ENCODE data around the gene CIRBP.

CIRBP gene

DNA sequence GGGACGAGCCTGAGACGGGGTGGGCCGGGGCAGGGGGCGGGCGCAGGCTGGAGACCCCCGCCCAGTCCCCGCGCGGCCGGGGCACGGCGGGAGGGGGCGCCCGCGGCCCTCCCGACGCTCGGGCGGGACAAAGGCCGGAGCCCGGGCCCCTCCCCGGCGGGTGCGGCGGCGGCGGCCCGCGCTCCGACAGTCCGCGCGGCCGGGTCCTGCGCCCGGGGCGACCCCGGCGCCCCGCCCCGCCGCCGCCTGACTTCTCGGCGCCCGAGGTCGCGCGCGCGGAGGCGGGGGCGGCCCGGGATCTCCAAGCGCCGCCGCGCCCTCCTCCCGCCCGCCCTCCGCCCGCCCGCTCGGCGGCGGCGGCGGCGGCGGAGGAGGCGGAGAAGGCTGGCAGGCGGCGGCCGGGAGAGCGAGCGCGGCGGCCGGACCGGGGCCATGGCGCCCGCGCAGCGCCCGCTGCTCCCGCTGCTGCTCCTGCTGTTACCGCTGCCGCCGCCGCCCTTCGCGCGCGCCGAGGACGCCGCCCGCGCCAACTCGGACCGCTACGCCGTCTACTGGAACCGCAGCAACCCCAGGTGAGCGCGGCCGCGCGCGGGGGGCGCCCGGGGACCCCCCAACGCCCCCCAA, 16.7 kb downstream of the CIRBP start, which contains the start of gene EFNA2:
Gene EFNA2 (plus strand): TSS at position 137 of the 624 bp plus-strand sequence. CDS start 296 bp downstream, at position 433.
- Histone ChIP-seq H3K27me3 (ENCODE audit: control insufficient read depth in 5 of 5, insufficient read depth in 4 of 5, low read length in 5 of 5) (peaks cover 52 to 74% (median 70%) of the 10 kb centered on the region in 5 donors), H3K27ac (ENCODE audit: low read depth, low read length) (no peak within 1 kb of the TSS), H3K36me3 (ENCODE audit: control insufficient read depth in 5 of 5, insufficient read depth in 5 of 5, low read length in 5 of 5) (no peaks in the 10 kb centered on the region), H3K9me3 (ENCODE audit: control insufficient read depth in 5 of 5, low read length in 5 of 5) (no peaks in the 10 kb centered on the region), H3K4me1 (ENCODE audit: control insufficient read depth in 5 of 5, insufficient read depth in 5 of 5, low read length in 5 of 5) (peaks cover 0 to 14% (median 8%) of the 10 kb centered on the region in 5 donors), H3K9ac (ENCODE audit: low read length in 5 of 5) (no peak within 1 kb of the TSS), H3K4me3 (ENCODE audit: low read depth in 1 of 5, low read length in 5 of 5) (no peak within 1 kb of the TSS)

DNA sequence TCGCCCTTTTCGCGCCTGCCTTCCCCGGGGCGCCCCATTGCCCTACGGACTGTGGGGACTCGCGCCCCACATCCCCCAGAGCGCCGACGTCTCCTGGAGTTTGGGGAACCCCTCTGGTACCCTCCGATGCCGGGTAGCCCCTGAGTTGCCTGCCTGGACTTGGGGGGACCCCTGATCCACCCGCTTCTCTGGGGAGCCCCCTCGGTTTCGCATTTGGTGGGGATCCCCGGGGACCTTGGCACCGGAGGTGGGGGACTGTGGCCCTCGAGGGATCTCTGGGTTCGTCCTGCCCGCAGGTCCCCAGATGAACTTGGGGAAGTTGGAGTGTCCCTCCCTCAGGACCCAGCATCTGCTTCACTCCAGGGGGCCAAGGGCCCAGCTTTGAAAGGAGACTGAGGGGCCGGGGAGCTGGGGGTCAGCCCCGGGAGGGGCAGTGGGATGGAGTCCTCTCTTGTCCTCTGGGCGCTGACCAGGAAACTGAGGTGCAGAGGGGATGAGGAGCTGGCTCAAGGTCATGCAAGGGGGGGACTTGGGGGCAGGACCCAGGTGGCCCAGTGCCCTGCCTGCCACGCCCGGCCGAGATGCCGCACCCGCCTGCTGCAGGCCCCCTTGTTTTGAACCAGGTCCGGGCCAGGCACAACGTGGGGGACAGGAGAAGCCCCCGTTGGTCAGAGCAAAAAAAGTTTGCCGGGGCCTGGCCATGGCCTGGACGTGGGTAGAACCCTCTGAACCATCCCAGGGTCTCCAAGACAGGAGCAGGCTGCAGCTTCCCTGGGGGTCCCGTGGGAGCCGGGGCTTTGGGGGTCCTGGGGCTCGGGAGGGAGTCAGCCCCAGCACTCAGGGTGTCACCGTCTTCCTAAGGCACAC, 17.6 kb downstream of the CIRBP start:
- Histone ChIP-seq H3K9ac (ENCODE audit: low read length in 5 of 5) (no peak overlapping the region), H3K4me3 (ENCODE audit: low read depth in 1 of 5, low read length in 5 of 5) (no peak overlapping the region), H3K27ac (ENCODE audit: low read depth, low read length) (no peak overlapping the region), H3K36me3 (ENCODE audit: control insufficient read depth in 5 of 5, insufficient read depth in 5 of 5, low read length in 5 of 5) (no peaks in the 10 kb centered on the region), H3K4me1 (ENCODE audit: control insufficient read depth in 5 of 5, insufficient read depth in 5 of 5, low read length in 5 of 5) (peaks cover 0 to 14% (median 8%) of the 10 kb centered on the region in 5 donors), H3K27me3 (ENCODE audit: control insufficient read depth in 5 of 5, insufficient read depth in 4 of 5, low read length in 5 of 5) (peaks cover 54 to 83% (median 76%) of the 10 kb centered on the region in 5 donors), H3K9me3 (ENCODE audit: control insufficient read depth in 5 of 5, low read length in 5 of 5) (no peaks in the 10 kb centered on the region)

DNA sequence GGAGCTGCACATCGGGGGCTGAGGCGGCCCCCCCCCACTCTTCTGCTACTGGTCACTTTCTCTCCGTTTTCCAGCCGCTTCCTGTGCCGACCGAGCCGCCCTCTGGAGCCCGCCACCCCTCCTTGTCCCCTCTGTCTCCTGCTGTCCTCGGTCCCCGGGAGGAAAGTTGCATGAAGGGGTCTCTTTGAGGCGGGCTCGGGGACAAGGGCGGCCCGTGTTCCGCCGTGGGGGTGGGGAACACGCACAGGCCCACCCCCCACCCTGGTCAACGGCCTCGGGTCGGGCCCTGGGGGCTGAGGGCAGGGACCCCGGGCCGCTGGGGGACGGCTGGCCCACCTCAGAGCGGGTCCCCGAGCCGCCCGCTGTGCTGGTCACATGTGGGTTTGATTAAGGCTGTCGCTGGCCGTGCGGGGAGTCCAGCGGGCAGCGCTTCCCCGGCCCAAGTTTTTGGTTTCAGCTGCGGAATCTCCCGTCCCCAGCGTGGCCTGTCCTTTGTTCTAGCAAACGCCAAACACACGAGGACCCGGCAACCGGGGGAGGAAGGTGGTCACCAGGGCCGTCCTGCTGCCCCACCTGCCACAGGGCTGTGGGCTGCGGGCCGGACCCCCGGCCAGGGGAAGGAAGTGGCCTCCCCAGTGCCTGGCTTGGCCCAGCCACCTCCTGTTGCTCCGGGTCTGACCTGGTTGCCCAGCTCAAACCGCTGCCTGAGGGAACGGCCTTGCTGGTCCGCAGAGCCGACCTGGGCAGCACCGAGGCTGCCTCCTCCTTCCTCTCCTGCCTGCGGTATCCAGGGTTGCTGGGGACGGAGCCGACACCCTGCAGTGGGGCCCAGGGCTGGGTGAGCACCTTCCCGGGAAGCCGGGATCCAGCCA, 18.5 kb downstream of the CIRBP start:
- no peaks in the 10 kb centered on the region for H3K9me3 ChIP-seq (ENCODE audit: control insufficient read depth in 5 of 5, low read length in 5 of 5)
- no peak overlapping the region for H3K9ac ChIP-seq (ENCODE audit: low read length in 5 of 5)
- no peaks in the 10 kb centered on the region for H3K36me3 ChIP-seq (ENCODE audit: control insufficient read depth in 5 of 5, insufficient read depth in 5 of 5, low read length in 5 of 5)
- no peak overlapping the region for H3K27ac ChIP-seq (ENCODE audit: low read depth, low read length)
- peaks cover 0 to 14% (median 8%) of the 10 kb centered on the region in 5 donors for H3K4me1 ChIP-seq (ENCODE audit: control insufficient read depth in 5 of 5, insufficient read depth in 5 of 5, low read length in 5 of 5)
- H3K27me3 ChIP-seq (ENCODE audit: control insufficient read depth in 5 of 5, insufficient read depth in 4 of 5, low read length in 5 of 5) = peaks cover 63 to 91% (median 83%) of the 10 kb centered on the region in 5 donors
- H3K4me3 ChIP-seq (ENCODE audit: low read depth in 1 of 5, low read length in 5 of 5) = no peak overlapping the region

DNA sequence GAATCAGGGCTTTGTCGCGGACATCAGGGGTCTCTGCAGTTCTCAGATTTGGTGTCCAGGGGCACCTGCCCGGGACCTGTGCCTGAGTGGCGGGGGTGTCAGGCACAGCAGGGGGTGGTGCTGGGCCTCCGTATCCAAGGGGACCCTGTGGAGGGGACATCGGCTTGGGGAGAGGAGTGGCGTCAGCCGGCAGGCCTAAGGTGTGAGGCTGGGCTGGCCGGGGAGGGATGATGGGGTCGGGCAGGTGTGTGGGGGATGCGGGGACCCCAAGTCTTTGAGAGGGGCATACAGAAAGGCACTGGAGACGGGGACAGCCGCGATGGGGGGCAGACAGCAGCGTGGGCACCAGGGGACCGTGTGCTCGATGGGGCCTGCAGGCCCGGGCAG, 19.1 kb downstream of the CIRBP start:
- Histone ChIP-seq H3K27me3 (ENCODE audit: control insufficient read depth in 5 of 5, insufficient read depth in 4 of 5, low read length in 5 of 5) (peaks cover 64 to 91% (median 83%) of the 10 kb centered on the region in 5 donors), H3K4me3 (ENCODE audit: low read depth in 1 of 5, low read length in 5 of 5) (no peak overlapping the region)

DNA sequence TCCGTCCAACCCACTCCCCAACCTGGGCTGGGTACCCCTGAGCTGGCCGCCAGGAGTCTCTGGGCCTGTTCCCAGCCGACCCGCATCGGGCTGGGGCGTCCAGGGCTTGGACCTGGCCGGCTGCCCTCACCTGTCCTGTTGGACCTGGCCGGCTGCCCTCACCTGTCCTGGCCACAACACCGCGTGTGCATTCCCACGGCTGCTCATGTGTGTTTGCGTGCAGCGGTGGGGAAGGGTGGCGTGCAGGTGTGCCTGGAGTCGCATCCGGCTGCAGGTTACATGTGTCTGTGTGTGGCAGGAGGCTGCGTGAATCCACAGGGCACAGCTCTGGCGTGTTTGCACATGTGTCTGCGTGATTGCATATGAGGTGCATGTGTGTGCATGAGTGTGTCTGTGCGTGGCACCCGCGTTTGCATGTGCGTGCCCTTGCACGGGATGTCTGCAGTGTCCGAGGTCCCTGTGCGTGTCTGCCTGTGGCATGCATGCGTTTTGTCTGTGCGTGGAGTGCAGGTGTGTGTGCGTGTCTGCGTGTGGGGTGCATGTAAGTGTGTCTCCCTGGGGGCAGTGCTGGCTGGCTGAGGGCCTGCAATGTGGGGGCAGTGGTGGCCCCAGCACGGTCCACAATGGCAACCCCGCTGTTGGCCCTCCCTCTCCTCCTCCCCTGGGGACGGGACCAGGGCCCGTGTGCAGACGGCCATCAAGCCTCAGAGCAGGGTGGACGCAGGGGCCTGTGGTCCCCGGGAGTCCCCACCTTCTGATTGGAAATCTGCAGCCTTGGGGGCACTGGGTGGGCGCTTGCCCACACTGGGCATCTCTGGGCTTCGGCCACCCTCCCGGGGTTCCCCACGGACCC, 19.9 kb downstream of the CIRBP start:
- Histone ChIP-seq H3K27me3 (ENCODE audit: control insufficient read depth in 5 of 5, insufficient read depth in 4 of 5, low read length in 5 of 5) (peaks cover 62 to 91% (median 82%) of the 10 kb centered on the region in 5 donors), H3K4me1 (ENCODE audit: control insufficient read depth in 5 of 5, insufficient read depth in 5 of 5, low read length in 5 of 5) (peaks cover 0 to 14% (median 8%) of the 10 kb centered on the region in 5 donors), H3K27ac (ENCODE audit: low read depth, low read length) (no peak overlapping the region), H3K36me3 (ENCODE audit: control insufficient read depth in 5 of 5, insufficient read depth in 5 of 5, low read length in 5 of 5) (no peaks in the 10 kb centered on the region), H3K4me3 (ENCODE audit: low read depth in 1 of 5, low read length in 5 of 5) (no peak overlapping the region), H3K9me3 (ENCODE audit: control insufficient read depth in 5 of 5, low read length in 5 of 5) (no peaks in the 10 kb centered on the region), H3K9ac (ENCODE audit: low read length in 5 of 5) (no peak overlapping the region)

More for the DNA sequence above, 19.1 kb downstream of the CIRBP start:
- Histone ChIP-seq H3K9ac (ENCODE audit: low read length in 5 of 5) (no peak overlapping the region), H3K27ac (ENCODE audit: low read depth, low read length) (no peak overlapping the region), H3K9me3 (ENCODE audit: control insufficient read depth in 5 of 5, low read length in 5 of 5) (no peaks in the 10 kb centered on the region), H3K4me1 (ENCODE audit: control insufficient read depth in 5 of 5, insufficient read depth in 5 of 5, low read length in 5 of 5) (peaks cover 0 to 14% (median 8%) of the 10 kb centered on the region in 5 donors), H3K36me3 (ENCODE audit: control insufficient read depth in 5 of 5, insufficient read depth in 5 of 5, low read length in 5 of 5) (no peaks in the 10 kb centered on the region)

DNA sequence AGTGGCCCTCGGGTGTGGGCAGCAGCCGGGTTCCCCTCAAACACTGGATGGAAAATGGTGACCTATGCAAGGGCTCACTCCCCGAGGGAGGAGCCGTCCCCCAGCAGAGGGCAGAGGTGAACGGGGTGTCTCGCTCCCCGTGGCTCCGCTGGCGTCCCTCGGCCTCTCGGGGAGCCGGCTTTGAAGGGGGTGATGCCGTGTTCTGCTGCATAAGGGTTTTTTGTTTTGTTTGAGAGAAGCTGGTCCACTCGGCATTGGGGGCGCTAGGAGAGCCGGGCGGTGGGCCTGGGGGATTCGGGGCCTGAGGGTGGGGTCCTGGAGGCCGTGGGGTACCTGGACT, 20.5 kb downstream of the CIRBP start:
- H3K36me3 ChIP-seq (ENCODE audit: control insufficient read depth in 5 of 5, insufficient read depth in 5 of 5, low read length in 5 of 5) = no peaks in the 10 kb centered on the region
- H3K9ac ChIP-seq (ENCODE audit: low read length in 5 of 5) = no peak overlapping the region
- H3K9me3 ChIP-seq (ENCODE audit: control insufficient read depth in 5 of 5, low read length in 5 of 5) = no peaks in the 10 kb centered on the region
- no peak overlapping the region for H3K27ac ChIP-seq (ENCODE audit: low read depth, low read length)
- H3K4me1 ChIP-seq (ENCODE audit: control insufficient read depth in 5 of 5, insufficient read depth in 5 of 5, low read length in 5 of 5) = peaks cover 0 to 14% (median 8%) of the 10 kb centered on the region in 5 donors
- peaks cover 59 to 91% (median 82%) of the 10 kb centered on the region in 5 donors for H3K27me3 ChIP-seq (ENCODE audit: control insufficient read depth in 5 of 5, insufficient read depth in 4 of 5, low read length in 5 of 5)
- H3K4me3 ChIP-seq (ENCODE audit: low read depth in 1 of 5, low read length in 5 of 5) = no peak overlapping the region

DNA sequence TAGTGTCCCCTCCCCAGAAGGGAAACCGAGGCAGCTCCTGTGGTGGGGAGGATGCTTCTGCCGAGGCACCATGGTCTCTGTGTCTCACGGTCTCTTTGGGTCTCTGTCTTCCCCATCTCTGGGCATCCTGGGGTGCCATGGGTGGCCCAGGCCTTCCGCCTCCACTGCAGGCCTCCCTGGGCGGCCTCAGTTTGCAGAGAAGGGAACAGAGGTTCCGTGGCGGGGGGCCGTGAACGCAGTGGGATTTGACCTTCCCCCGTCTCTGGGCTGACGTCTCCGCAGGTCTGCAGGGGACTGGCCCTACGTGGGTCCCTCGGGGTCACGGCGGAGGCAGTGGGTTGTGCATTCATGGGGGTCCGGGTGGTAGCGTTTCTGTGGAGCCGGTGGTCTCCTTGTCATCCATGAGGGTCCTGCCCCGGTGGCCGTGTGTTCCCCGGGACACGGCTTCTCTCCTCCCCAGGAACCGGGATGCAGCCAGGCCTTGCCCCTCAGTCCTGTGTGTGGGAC, 21.1 kb downstream of the CIRBP start:
- H3K27ac ChIP-seq (ENCODE audit: low read depth, low read length) = no peak overlapping the region
- H3K36me3 ChIP-seq (ENCODE audit: control insufficient read depth in 5 of 5, insufficient read depth in 5 of 5, low read length in 5 of 5) = no peaks in the 10 kb centered on the region
- peaks cover 55 to 91% (median 82%) of the 10 kb centered on the region in 5 donors for H3K27me3 ChIP-seq (ENCODE audit: control insufficient read depth in 5 of 5, insufficient read depth in 4 of 5, low read length in 5 of 5)
- no peak overlapping the region for H3K9ac ChIP-seq (ENCODE audit: low read length in 5 of 5)
- H3K9me3 ChIP-seq (ENCODE audit: control insufficient read depth in 5 of 5, low read length in 5 of 5) = no peaks in the 10 kb centered on the region
- peaks cover 0 to 14% (median 9%) of the 10 kb centered on the region in 5 donors for H3K4me1 ChIP-seq (ENCODE audit: control insufficient read depth in 5 of 5, insufficient read depth in 5 of 5, low read length in 5 of 5)
- H3K4me3 ChIP-seq (ENCODE audit: low read depth in 1 of 5, low read length in 5 of 5) = no peak overlapping the region

DNA sequence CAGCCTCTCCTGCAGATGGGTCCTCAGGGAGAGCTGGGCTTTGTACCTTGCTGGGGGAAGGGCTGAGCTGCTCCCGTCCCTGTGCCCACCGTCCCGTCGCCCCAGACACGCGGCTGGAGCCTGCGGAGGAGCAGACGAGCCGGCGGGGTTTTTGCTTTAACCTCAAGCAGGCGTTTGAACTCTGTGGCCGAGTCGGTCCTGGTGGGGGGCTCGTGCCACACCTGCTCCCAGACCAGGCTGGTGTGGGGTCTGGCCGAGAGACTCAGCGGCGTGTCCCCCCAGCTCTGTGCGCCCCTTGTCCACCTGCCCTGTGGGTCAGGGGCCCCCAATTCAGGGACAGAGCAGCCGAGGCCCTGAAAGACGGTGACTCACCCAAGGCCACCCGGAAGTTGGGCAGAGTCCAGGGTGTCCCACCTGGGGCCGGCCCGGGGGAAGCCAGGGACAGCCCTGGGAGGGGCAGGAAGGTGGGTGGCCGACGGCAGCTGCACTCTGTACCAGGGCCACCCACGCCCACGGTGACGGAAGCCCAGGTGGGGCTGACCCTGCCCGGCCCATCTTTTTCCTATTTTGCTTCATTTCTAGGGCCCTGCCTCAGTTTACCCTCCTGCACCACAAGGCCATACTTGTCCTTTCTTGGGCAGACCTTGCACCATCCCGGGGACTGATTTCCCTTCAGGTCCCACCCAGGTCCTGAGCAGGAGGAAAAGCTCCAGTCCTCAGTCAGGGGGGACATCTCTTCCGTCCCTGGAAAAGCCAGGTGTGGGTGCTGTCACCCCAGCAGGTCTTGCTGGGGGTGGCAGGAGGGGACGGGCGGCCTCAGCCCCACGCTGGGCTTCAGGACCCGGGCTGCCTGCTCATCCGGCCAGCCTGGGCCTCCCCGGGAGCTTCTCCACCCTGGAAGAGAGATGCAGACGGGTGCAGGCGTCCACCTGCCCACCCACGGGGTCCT, 21.8 kb downstream of the CIRBP start:
- Histone ChIP-seq H3K27ac (ENCODE audit: low read depth, low read length) (no peak overlapping the region), H3K9ac (ENCODE audit: low read length in 5 of 5) (no peak overlapping the region), H3K4me3 (ENCODE audit: low read depth in 1 of 5, low read length in 5 of 5) (no peak overlapping the region), H3K4me1 (ENCODE audit: control insufficient read depth in 5 of 5, insufficient read depth in 5 of 5, low read length in 5 of 5) (peaks cover 0 to 17% (median 13%) of the 10 kb centered on the region in 5 donors), H3K9me3 (ENCODE audit: control insufficient read depth in 5 of 5, low read length in 5 of 5) (no peaks in the 10 kb centered on the region), H3K36me3 (ENCODE audit: control insufficient read depth in 5 of 5, insufficient read depth in 5 of 5, low read length in 5 of 5) (no peaks in the 10 kb centered on the region), H3K27me3 (ENCODE audit: control insufficient read depth in 5 of 5, insufficient read depth in 4 of 5, low read length in 5 of 5) (peaks cover 54 to 93% (median 83%) of the 10 kb centered on the region in 5 donors)
